GM12878 (cell line): ENCODE data around the gene FBXL14. TPM values are rescaled to one million over a fixed set of nuclear protein-coding genes. Genes with fewer than 3 reads are reported as not detected.

ENCODE experiments used
- ATAC-seq: fragments of 200-7000 bp; cut with Tn5 transposase; 3 replicates; pipeline ENCODE4 v1.9.1; 2020; ENCODE audit warnings: mild to moderate bottlenecking, moderate library complexity
- BruUV-seq: library from RNA; stranded (reverse); fragments of 400-500 nt; replicated peaks from 2 replicates; lab custom pipeline; 2021; lab: Mats Ljungman, UMichigan
- CTCF ChIA-PET: fragments of 300-600 bp; sonication (Branson Sonifier 250); formaldehyde crosslinking; extraction: SDS; loops from one replicate; lab custom pipeline; 2021; ENCODE audit warnings: inconsistent platforms; lab: Yijun Ruan, JAX
- POLR2A ChIA-PET: fragments of 350-600 bp; formaldehyde crosslinking; extraction: SDS; loops from one replicate; lab custom pipeline; 2021; ENCODE audit warnings: inconsistent platforms; lab: Charles Lee
- RAD21 ChIA-PET: fragments of 300-600 bp; sonication (Branson Sonifier 250); formaldehyde crosslinking; loops from one replicate; lab custom pipeline; 2023; ENCODE audit warnings: antibody characterized with exemption; ENCODE audit not compliant: unreplicated experiment; lab: Charles Lee
- SMC1A ChIA-PET: fragments of 300-600 bp; sonication (Branson Sonifier 250); formaldehyde crosslinking; loops from one replicate; lab custom pipeline; 2023; ENCODE audit not compliant: unreplicated experiment, uncharacterized antibody; lab: Charles Lee
- DNase-seq: peaks from one replicate; pipeline ENCODE4 v3.0.0-alpha.2; 2011; ENCODE audit warnings: low read depth, low spot score
- FAIRE-seq: peaks from 3 replicates; lab custom pipeline; 2011; peaks lifted over from hg19 to GRCh38; lab: Jason Lieb, UNC
- H2AFZ ChIP-seq: 2 replicates; pipeline ENCODE4 v1.6.0; 2011; ENCODE audit warnings: low read depth, low read length, control low read depth; ENCODE audit not compliant: control insufficient read depth
- H3K27ac ChIP-seq: 2 replicates; pipeline ENCODE4 v1.5.1; 2011; ENCODE audit warnings: control low read depth; ENCODE audit not compliant: control insufficient read depth, insufficient read depth
- H3K27me3 ChIP-seq, 2 experiments: replicated peaks in 1 of 2; 2 replicates each; pipeline versions ENCODE4 v1.6.0 to v1.6.1; 2011; ENCODE audit warnings: low read length in 1 of 2; ENCODE audit not compliant: control insufficient read depth in 2 of 2, insufficient read depth in 2 of 2
- H3K36me3 ChIP-seq, 2 experiments: 2 replicates each; pipeline ENCODE4 v1.5.1; 2011; ENCODE audit warnings: low read length in 1 of 2; ENCODE audit not compliant: control insufficient read depth in 2 of 2, insufficient read depth in 2 of 2
- H3K4me1 ChIP-seq: 2 replicates; pipeline ENCODE4 v1.6.1; 2011; ENCODE audit warnings: mild to moderate bottlenecking, low read length, moderate library complexity, mixed read lengths; ENCODE audit not compliant: control insufficient read depth, insufficient read depth
- H3K4me2 ChIP-seq: 2 replicates; pipeline ENCODE4 v1.6.0; 2011; ENCODE audit warnings: control low read depth; ENCODE audit not compliant: control insufficient read depth, insufficient read depth
- H3K4me3 ChIP-seq: fragments of 200-600 bp; sonication (generic); 2 replicates; pipeline ENCODE4 v1.5.1; 2016
- H3K79me2 ChIP-seq: 2 replicates; pipeline ENCODE4 v1.6.0; 2011; ENCODE audit warnings: low read length; ENCODE audit not compliant: control insufficient read depth, insufficient read depth
- H3K9ac ChIP-seq: 2 replicates; pipeline ENCODE4 v1.8.0; 2011; ENCODE audit warnings: low read length, control low read depth, mixed read lengths; ENCODE audit not compliant: control insufficient read depth, insufficient read depth
- H3K9me3 ChIP-seq: replicated peaks from 3 replicates; pipeline ENCODE4 v1.5.1; 2011; ENCODE audit warnings: mild to moderate bottlenecking, low read length; ENCODE audit not compliant: control insufficient read depth, insufficient read depth
- H4K20me1 ChIP-seq: 2 replicates; pipeline ENCODE4 v1.6.0; 2011; ENCODE audit not compliant: control insufficient read depth, insufficient read depth
- BMI1 ChIP-seq: fragments of 450-650 bp; IDR thresholded peaks from 2 replicates; pipeline ENCODE4 v1.6.1; 2016; ENCODE audit warnings: mild to moderate bottlenecking, moderate library complexity, borderline replicate concordance
- CEBPB ChIP-seq, 2 experiments: fragments of 150-350 bp in 1 of 2; IDR thresholded peaks; 2 replicates each; pipeline ENCODE4 v1.6.1; 2012 to 2014; ENCODE audit warnings: low read depth in 2 of 2, low read length in 2 of 2, borderline replicate concordance in 1 of 2, inconsistent platforms in 1 of 2
- DPF2 ChIP-seq: fragments of 450-650 bp; IDR thresholded peaks from 2 replicates; pipeline ENCODE4 v1.6.1; 2017; ENCODE audit warnings: mild to moderate bottlenecking
- E4F1 ChIP-seq: fragments of 450-650 bp; IDR thresholded peaks from 2 replicates; pipeline ENCODE4 v1.6.1; 2018; ENCODE audit warnings: borderline replicate concordance, mild to moderate bottlenecking; ENCODE audit not compliant: partially characterized antibody
- EGR1 ChIP-seq, 2 experiments: IDR thresholded peaks; 1 replicate in 1 of 2; 2 replicates in 1 of 2; pipeline ENCODE4 v1.6.1; 2011 to 2012; ENCODE audit warnings: low read depth in 2 of 2, low read length in 2 of 2, borderline replicate concordance in 1 of 2, mild to moderate bottlenecking in 1 of 2, moderate library complexity in 1 of 2
- HDGF ChIP-seq: fragments of 450-650 bp; IDR thresholded peaks from 2 replicates; pipeline ENCODE4 v1.6.1; 2016; ENCODE audit warnings: antibody characterized with exemption
- JUNB ChIP-seq: IDR thresholded peaks from 2 replicates; pipeline ENCODE4 v1.6.1; 2016; ENCODE audit warnings: antibody characterized with exemption, mild to moderate bottlenecking
- MTA2 ChIP-seq: fragments of 450-650 bp; IDR thresholded peaks from 2 replicates; pipeline ENCODE4 v1.6.1; 2016; ENCODE audit warnings: low read depth, mild to moderate bottlenecking, moderate library complexity
- MXI1 ChIP-seq: fragments of 150-350 bp; IDR thresholded peaks from 2 replicates; pipeline ENCODE4 v1.6.1; 2011; ENCODE audit warnings: low read depth, mild to moderate bottlenecking, inconsistent platforms, low read length, improper control_type of control experiment
- NFYA ChIP-seq: IDR thresholded peaks from 2 replicates; pipeline ENCODE4 v1.6.1; 2011; ENCODE audit warnings: low read depth, mild to moderate bottlenecking, low read length, improper control_type of control experiment, borderline replicate concordance
- PML ChIP-seq: IDR thresholded peaks from 2 replicates; pipeline ENCODE4 v1.6.1; 2012; ENCODE audit warnings: low read length, inconsistent platforms
- RB1 ChIP-seq: fragments of 450-650 bp; formaldehyde crosslinking; IDR thresholded peaks from 2 replicates; pipeline ENCODE4 v1.6.1; 2017; ENCODE audit warnings: mild to moderate bottlenecking, borderline replicate concordance
- RBBP5 ChIP-seq: fragments of 200-600 bp; sonication (generic); conservative IDR thresholded peaks from 2 replicates; pipeline ENCODE4 v1.6.1; 2016
- SP1 ChIP-seq: IDR thresholded peaks from one replicate; pipeline ENCODE4 v1.6.1; 2011; ENCODE audit warnings: low read depth, low read length
- TAF1 ChIP-seq: IDR thresholded peaks from 2 replicates; pipeline ENCODE4 v1.6.1; 2011; ENCODE audit warnings: mild to moderate bottlenecking, low read depth, low read length, borderline replicate concordance
- TBL1XR1 ChIP-seq: IDR thresholded peaks from 2 replicates; pipeline ENCODE4 v1.6.1; 2012; ENCODE audit warnings: low read depth, low read length, improper control_type of control experiment
- WGBS: methylation state at CpG from one replicate; pipeline ENCODE4 v1.1.6; 2016; ENCODE audit warnings: low lambda C conversion rate; ENCODE audit not compliant: insufficient replicate concordance, insufficient coverage; ENCODE audit errors: missing lambda C conversion rate; 5-methylcytosine and 5-hydroxymethylcytosine counted together
- in situ Hi-C: fragments of 300-500 bp; cut with MboI; formaldehyde crosslinking; loops from 9 replicates; pipeline ENCODE4 v1.14.3; 2018; ENCODE audit warnings: mixed read lengths
- intact Hi-C: fragments of 100-400 bp; cut with micrococcal nuclease; formaldehyde crosslinking; loops from one replicate; pipeline ENCODE4 v1.14.2; 2022; ENCODE audit not compliant: unreplicated experiment
- polyA plus RNA-seq, 11 experiments: library from polyadenylated mRNA; depleted of rRNA in 4 of 11; unstranded in 6 of 11; stranded (reverse) in 5 of 11; fragments of >200 nt; fragmentation: Nextera tagmentation in 4 of 11; fragmentation: Illumina TruSeq in 1 of 11; extraction: Ambion mirVana in 4 of 11; extraction: Trizol in 1 of 11; gene quantifications; 1 replicate in 1 of 11; 2 replicates in 10 of 11; pipeline versions ENCODE4 v1.2.1 to v1.2.3, GENCODE V29; 2011 to 2016; ENCODE audit warnings: inconsistent platforms in 2 of 11, missing spikeins in 2 of 11, low read depth in 1 of 11
- total RNA-seq, 4 experiments: library from RNA; depleted of rRNA in 3 of 4; stranded (reverse); fragments of >200 nt in 3 of 4; fragmentation: Illumina TruSeq in 1 of 4; extraction: Trizol in 1 of 4; gene quantifications; 2 replicates each; pipeline versions ENCODE4 v1.2.1 to v1.2.3, GENCODE V29; 2013 to 2021
- TF ChIP-seq, protein P1 (sequence below): IDR thresholded peaks from 2 replicates; pipeline ENCODE4 v1.6.1; 2012; ENCODE audit warnings: low read depth, low read length, improper control_type of control experiment
- TF ChIP-seq, protein P2 (sequence below): fragments of 150-350 bp; IDR thresholded peaks from 2 replicates; pipeline ENCODE4 v1.6.1; 2016; ENCODE audit warnings: low read depth, low read length

The FBXL14 gene
- total and polyA plus RNA-seq, 10 of the 15 experiments (the other 5 are each of a cell fraction or from before 2014, with no cell fraction given): 0.44 to 19.0 (median 2.9) TPM

- Histone ChIP-seq H3K4me3 (no peak overlapping the region), H3K36me3 (no peaks in the 10 kb centered on the region), H3K27me3 (no peaks in the 10 kb centered on the region), H3K79me2 (peaks cover 3% of the 10 kb centered on the region), H3K4me2 (no peak overlapping the region), H2AFZ (no peak overlapping the region), H3K9ac (no peak overlapping the region), H3K4me1 (peaks cover 14% of the 10 kb centered on the region), H3K27ac (no peak overlapping the region), H3K9me3 (no peaks in the 10 kb centered on the region), H4K20me1 (no peaks in the 10 kb centered on the region)
- in situ Hi-C loops: no loop called here
- 82% methylated on average over 3 of the region's 3 CpGs for WGBS
- ATAC-seq: no peak
- ChIA-PET POLR2A (no interaction called here), CTCF (interaction anchor here (0.7 to 6.3 kb wide), 5 partner anchors 15 to 724 kb away, joined by 3 to 48 read pairs (median 4); no protein-coding TSS in a partner anchor), SMC1A (interaction anchor here (1.0 to 6.5 kb wide), 3 partner anchors 11 to 481 kb away, joined by 6 to 46 read pairs (median 7); no protein-coding TSS in a partner anchor), RAD21 (interaction anchor here (1.1 to 2.0 kb wide), 2 partner anchors 10 to 481 kb away, joined by 4 read pairs; no protein-coding TSS in a partner anchor)
- intact Hi-C loops: no loop called here
- TF ChIP-seq SP1 (no peak), RB1 (no peak), TAF1 (no peak), MTA2 (no peak), HDGF (no peak), TBL1XR1 (no peak), CEBPB (IDR thresholded peaks at IDR 0.05; ENCODE audit: borderline replicate concordance in 1 of 2, low read depth in 2 of 2, low read length in 2 of 2) (no peak), NFYA (no peak), JUNB (no peak), MXI1 (no peak), EGR1 (IDR thresholded peaks at IDR 0.05; ENCODE audit: borderline replicate concordance in 1 of 2, low read depth in 2 of 2, low read length in 2 of 2) (no peak), RBBP5 (no peak), PML (no peak), BMI1 (no peak), E4F1 (no peak), DPF2 (no peak)
- TF ChIP-seq, protein P1, sequence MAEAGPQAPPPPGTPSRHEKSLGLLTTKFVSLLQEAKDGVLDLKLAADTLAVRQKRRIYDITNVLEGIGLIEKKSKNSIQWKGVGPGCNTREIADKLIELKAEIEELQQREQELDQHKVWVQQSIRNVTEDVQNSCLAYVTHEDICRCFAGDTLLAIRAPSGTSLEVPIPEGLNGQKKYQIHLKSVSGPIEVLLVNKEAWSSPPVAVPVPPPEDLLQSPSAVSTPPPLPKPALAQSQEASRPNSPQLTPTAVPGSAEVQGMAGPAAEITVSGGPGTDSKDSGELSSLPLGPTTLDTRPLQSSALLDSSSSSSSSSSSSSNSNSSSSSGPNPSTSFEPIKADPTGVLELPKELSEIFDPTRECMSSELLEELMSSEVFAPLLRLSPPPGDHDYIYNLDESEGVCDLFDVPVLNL: no peak
- TF ChIP-seq, protein P2, sequence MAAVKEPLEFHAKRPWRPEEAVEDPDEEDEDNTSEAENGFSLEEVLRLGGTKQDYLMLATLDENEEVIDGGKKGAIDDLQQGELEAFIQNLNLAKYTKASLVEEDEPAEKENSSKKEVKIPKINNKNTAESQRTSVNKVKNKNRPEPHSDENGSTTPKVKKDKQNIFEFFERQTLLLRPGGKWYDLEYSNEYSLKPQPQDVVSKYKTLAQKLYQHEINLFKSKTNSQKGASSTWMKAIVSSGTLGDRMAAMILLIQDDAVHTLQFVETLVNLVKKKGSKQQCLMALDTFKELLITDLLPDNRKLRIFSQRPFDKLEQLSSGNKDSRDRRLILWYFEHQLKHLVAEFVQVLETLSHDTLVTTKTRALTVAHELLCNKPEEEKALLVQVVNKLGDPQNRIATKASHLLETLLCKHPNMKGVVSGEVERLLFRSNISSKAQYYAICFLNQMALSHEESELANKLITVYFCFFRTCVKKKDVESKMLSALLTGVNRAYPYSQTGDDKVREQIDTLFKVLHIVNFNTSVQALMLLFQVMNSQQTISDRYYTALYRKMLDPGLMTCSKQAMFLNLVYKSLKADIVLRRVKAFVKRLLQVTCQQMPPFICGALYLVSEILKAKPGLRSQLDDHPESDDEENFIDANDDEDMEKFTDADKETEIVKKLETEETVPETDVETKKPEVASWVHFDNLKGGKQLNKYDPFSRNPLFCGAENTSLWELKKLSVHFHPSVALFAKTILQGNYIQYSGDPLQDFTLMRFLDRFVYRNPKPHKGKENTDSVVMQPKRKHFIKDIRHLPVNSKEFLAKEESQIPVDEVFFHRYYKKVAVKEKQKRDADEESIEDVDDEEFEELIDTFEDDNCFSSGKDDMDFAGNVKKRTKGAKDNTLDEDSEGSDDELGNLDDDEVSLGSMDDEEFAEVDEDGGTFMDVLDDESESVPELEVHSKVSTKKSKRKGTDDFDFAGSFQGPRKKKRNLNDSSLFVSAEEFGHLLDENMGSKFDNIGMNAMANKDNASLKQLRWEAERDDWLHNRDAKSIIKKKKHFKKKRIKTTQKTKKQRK: no peak
- DNase-seq: no peak
- BruUV-seq: no TSS peak
- FAIRE-seq: no peak
Observed at GRCh38 chr12:1598757-1599156, 4.4 kb upstream of the FBXL14 start.
